ENCODE measurements around the gene FOXO1.

Gene FOXO1

DNA sequence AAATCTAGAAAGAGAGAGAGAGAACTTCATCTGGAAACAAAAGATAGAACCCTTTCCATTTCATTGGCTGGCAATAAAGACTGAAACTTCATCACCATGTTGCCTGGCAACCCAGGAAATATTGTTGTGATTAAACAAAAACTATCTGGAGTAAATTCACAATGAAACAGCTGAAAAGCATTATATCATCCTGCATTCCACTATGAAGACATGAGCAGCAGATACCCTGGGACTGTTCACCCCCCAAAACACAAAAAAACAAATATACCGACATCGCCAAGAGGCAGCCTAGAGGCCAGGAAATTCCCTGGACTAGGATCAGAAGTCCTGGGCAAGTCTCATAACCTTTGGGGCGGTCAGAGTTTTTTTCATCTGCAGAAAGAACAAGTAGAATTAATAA lies 158.3 kb downstream of the FOXO1 start:
- no peak overlapping the region for H3K4me3 ChIP-seq (ENCODE audit: low read depth, low read length)
- DNase-seq (ENCODE audit: low read depth): no peak
- TF ChIP-seq, protein P1, sequence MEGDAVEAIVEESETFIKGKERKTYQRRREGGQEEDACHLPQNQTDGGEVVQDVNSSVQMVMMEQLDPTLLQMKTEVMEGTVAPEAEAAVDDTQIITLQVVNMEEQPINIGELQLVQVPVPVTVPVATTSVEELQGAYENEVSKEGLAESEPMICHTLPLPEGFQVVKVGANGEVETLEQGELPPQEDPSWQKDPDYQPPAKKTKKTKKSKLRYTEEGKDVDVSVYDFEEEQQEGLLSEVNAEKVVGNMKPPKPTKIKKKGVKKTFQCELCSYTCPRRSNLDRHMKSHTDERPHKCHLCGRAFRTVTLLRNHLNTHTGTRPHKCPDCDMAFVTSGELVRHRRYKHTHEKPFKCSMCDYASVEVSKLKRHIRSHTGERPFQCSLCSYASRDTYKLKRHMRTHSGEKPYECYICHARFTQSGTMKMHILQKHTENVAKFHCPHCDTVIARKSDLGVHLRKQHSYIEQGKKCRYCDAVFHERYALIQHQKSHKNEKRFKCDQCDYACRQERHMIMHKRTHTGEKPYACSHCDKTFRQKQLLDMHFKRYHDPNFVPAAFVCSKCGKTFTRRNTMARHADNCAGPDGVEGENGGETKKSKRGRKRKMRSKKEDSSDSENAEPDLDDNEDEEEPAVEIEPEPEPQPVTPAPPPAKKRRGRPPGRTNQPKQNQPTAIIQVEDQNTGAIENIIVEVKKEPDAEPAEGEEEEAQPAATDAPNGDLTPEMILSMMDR (IDR thresholded peaks at IDR 0.05; ENCODE audit: insufficient read depth, low read depth, low read length, missing control alignments): no peak

DNA sequence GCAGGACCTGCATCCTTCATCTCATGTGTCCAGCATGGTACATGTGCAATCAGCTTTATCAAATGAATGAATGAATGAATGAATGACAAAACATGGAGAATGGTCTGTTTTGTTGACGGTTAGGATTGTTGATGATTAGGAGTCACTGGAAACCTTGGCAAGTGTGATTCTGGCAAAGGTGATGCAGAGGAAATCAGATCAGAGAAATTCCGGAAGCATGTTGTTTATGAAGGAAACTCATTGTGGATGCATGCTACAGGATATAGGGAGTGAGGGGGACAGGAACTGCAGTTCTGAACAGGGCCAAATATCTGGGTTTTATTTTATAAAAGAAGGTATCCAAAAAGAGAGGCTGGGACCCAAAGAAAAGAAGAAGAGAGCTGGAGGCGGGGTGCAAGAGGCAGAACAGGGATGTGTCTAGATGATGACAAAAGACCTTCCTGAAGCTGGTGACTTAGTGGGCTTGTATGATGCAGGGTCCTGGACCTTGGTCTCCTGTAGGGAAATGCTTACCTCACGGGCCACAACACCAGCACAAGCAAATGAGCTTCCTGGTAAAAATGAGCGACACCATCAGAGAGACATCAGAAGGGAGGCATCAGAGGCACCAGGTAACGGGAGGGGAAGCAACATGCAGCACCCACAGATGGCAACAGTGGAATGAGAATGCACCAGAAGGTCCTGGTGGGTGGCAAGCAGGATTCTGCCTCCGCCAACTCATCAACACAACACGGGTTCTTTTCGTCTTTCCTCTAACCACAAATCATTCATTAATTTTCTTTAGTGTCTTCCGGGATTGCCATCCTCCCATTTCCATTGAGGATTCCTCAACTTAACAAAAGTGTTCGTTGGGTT lies 159.6 kb downstream of the FOXO1 start:
- H3K4me3 ChIP-seq (ENCODE audit: low read depth, low read length): no peak overlapping the region
- TF ChIP-seq, protein P1 (IDR thresholded peaks at IDR 0.05; ENCODE audit: insufficient read depth, low read depth, low read length, missing control alignments): no peak
- DNase-seq (ENCODE audit: low read depth): no peak
